Amniotic stem cell (primary cell): Measurements from ENCODE around the gene ZBTB16.

Experiments
- DNase-seq: peaks from one replicate; lab custom pipeline; 2025; lab: John Stamatoyannopoulos, UW

Gene ZBTB16

DNA sequence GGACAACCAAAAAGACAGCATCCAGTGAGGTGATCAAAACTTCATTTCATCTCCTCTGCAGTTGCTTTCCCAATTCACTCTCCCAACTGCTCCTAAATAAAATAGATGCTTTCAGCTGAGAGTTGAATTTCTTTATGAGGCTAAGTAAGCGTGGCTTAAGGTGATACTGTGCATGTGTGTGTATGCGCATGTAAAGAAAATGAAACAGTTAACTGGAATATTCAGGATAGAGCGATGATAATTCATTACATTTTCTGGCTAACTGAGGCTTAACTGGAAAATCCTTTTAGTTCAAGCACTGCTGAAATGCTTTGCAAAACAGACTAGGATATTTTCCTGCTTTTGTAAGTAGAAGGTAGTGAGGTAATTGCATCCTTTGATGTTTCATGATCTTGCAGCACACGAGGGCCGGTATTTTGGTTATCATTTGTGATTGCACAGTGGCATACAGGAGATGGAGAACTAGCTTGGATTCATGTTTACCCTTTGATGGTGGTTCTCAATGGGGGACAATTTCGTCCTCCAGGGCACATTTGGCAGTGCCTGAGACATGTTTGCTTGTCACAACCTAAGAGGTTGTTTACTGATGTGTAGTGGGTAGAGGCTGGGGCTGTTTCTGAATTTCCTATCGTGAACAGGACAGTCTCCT, 71.2 kb downstream of the ZBTB16 start:
- DNase-seq: no peak

GRCh38 chr11:114131461-114131864, 72.0 kb downstream of the ZBTB16 start:
- no peak for DNase-seq

DNA sequence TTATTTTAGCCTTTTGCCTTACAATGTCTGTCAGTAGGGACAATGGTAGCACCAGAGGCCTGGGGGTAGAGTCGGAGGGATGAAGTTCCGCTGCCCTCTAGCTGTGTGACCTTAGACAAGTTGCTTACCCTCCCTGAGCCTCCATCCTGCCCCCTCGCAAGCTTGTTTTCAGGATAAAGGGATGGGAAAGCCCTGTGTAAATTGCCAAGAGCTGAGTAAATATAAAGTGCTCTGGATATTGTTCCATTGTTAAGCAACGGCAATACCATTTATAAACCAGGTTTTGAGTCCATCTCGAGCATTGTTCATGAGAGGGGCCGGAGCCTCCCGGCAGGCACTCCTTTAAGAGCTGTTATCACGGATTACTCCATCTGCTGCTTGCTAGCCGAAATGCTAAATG, 72.9 kb downstream of the ZBTB16 start:
- no peak for DNase-seq

GRCh38 chr11:114132944-114133394, 73.5 kb downstream of the ZBTB16 start:
- DNase-seq: no peak

- no peak for DNase-seq
Measured at GRCh38 chr11:114133548-114134329, 74.2 kb downstream of the ZBTB16 start.

DNA sequence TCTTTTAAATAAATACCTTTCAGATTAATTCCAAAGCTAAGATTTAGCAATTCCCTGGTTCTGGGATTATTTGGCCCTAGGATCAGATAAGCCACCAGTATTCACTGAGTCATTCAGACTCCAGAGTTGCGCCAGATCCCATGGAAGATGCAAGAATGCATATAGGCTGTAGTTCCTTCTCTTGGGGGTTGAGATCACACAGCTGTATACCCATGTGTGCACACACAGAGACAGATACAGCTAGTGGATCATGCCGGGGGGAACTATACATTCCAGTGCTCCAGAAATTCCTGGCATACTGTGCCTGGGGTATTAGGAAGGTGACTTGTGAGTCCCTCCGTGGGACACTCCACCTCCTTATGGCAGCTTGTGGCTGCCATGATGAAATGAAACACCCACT, 75.4 kb downstream of the ZBTB16 start:
- no peak for DNase-seq

DNA sequence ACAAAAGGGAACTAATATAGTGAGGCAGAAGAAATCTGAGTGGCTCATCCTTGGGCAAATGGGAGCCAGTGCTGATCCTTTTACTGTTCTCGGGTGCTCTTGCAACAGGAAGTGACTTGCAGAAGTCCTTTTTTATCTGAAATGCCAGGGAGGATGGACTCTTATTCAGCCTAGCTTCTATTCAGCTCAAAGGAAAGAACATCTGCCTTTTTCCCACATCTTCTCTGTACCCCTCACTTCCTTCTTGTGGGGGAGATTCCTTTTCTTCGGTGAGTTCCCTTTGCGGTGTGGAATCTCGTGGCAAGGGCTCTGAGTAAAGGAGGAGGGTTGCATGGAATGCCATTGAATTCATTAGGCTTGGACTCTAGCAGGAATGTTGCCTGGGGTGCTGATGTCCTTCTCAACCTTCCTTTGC, 76.2 kb downstream of the ZBTB16 start:
- DNase-seq: no peak

GRCh38 chr11:114136686-114137640, 77.5 kb downstream of the ZBTB16 start:
- no peak for DNase-seq

DNA sequence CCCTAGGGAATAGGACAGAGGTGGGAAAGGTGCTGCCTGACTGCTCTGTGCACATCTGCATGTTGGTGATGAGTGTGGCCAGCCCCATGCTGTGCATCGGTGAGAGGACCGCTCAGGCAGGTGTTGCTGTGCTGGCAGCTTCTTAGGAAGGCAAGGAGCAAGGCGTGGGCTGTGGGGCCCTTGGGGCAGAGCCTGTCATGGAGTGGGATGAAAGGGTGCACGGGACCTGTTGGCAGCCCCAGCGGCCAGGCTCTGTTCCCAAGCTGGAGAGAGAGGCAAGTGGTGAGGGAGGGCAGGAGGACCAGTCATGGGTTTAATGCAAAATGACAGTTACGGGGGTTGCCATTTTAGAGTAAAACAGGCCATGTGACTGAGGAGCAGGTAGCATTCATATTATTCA, 78.3 kb downstream of the ZBTB16 start:
- no peak for DNase-seq

GRCh38 chr11:114138411-114138810, 78.9 kb downstream of the ZBTB16 start:
- DNase-seq: no peak

DNA sequence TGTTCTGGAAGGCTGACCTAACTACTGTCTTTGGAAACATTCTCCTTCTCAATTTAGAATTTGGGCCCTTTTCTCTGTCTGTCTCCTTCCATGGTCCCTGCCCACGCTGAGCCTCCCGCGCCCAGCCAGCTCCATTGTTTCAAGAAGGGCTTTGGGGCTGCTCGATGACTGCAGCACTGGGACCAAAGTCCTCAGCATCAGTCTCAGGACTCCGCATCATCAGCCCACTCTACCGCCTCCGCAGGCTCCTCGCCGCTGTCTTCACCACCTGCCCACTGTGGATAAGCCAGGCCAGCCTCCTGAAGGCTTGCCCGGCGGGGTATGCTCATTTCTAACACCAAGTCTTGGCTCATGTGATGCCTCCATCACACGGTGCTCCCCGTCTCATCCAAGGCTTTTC, 81.3 kb downstream of the ZBTB16 start:
- no peak for DNase-seq

- no peak for DNase-seq
Measured at GRCh38 chr11:114141863-114142580, 82.5 kb downstream of the ZBTB16 start.

GRCh38 chr11:114142707-114143106, 83.2 kb downstream of the ZBTB16 start:
- DNase-seq: no peak

GRCh38 chr11:114145166-114145775, 85.8 kb downstream of the ZBTB16 start:
- DNase-seq: no peak

GRCh38 chr11:114147375-114148012, 88.0 kb downstream of the ZBTB16 start:
- no peak for DNase-seq

DNA sequence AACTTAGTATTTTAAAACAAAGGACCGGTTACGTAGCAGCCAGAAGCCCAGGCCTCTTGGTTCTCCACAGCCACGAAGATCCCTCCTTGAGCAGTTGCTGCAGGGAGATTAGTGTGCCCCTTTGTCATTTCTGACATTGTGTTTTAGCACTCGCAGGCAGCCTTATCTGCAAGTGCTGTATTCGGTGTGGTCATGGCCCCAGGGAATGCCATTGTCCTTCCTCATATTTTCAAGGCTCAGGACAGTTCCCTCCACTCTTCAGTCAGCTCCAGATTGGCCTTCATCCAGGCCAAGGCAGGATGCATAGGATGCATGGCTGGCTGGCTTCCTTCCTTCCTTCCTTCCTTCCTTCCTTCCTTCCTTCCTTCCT, 88.5 kb downstream of the ZBTB16 start:
- no peak for DNase-seq

DNA sequence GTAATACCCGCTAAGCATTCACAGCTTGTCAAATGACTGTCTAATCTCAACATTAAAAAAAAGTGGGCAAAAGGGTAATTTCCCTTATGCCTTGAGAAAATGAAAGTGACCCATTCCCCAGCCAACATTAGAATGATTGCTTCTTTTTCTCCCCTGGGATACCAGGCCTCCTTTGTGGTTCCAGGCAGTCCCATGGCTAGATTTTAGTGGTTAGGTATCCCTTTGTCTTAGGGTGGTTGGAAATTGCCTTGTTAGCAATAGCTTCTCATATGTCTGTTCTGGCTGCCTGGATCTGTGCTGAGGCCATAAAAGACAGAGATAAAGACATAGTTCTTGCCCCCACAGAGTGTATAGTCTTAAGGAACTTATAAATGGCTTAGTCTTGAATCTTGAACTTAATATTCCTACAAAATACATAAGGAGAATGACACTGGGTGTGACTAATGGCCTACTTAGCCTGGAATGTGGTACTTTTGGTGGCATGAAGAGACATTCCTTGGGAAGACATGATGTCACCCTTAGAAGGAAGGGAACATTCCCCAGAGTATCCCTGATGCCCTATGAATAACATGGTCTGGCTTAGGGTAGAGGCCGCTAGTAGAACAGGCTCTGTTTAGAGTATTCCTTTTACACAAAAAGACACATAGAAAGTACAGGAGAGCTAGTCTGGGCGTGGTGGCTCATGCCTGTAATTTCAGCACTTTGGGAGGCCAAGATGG, 90.3 kb downstream of the ZBTB16 start:
- DNase-seq: no peak

DNA sequence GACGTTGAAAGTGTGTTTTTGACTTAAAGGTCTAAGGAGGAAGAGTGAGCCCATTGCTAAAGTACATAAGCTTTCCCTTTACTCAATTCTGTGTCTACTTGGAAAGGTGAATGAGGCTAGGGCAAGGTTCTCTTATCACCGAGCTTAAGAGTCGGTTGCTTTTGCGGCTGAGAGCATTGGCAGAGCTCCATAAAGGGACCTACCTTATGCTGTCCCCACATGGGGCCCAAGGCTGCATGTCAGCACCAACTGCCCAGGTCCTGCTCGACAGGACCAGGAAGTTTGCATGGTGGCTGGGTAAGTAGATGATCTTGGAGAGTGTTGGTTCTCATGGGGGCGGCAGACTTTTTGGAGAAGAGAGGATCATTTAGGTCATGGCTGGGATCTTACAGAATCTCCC, 91.2 kb downstream of the ZBTB16 start:
- no peak for DNase-seq

- no peak for DNase-seq
Measured at GRCh38 chr11:114151631-114152030, 92.1 kb downstream of the ZBTB16 start.

- DNase-seq: no peak
Measured at GRCh38 chr11:114152162-114152561, 92.7 kb downstream of the ZBTB16 start.
